CD4-positive, alpha-beta T cell (primary cell): ENCODE results near the gene FSHR. TPM values are rescaled to one million over a fixed set of nuclear protein-coding genes. Genes with fewer than 3 reads are reported as not detected.

ENCODE experiments used
- ATAC-seq: fragments of 200-7000 bp; cut with Tn5 transposase; one replicate; pipeline ENCODE4 v1.10.0; 2022; ENCODE audit warnings: mild to moderate bottlenecking; ENCODE audit not compliant: poor library complexity
- CTCF ChIA-PET: fragments of 350-600 bp; sonication (Branson Sonifier 250); formaldehyde crosslinking; loops from one replicate; lab custom pipeline; 2021; ENCODE audit warnings: antibody characterized with exemption, inconsistent platforms; lab: Charles Lee
- POLR2A ChIA-PET: fragments of 350-600 bp; sonication (Branson Sonifier 250); formaldehyde crosslinking; loops from one replicate; lab custom pipeline; 2021; ENCODE audit warnings: antibody characterized with exemption, inconsistent platforms; lab: Charles Lee
- DNase-seq, 14 experiments: peaks; one replicate each; pipeline ENCODE4 v3.0.0-alpha.2; 2013 to 2020; ENCODE audit warnings: mixed read lengths in 2 of 14
- H3K27ac ChIP-seq, 2 donors: one replicate each; pipeline versions ENCODE4 v1.5.1 to v1.7.0; 2013; ENCODE audit warnings: low read length in 2 of 2, low read depth in 1 of 2, mild to moderate bottlenecking in 1 of 2
- H3K27me3 ChIP-seq, 2 experiments: 1 replicate in 1 of 2; 2 replicates in 1 of 2; pipeline versions ENCODE4 v1.6.1 to v1.7.0; 2013; ENCODE audit warnings: low read length in 2 of 2, control low read depth in 1 of 2, mild to moderate bottlenecking in 1 of 2, moderate library complexity in 1 of 2; ENCODE audit not compliant: insufficient read depth in 2 of 2, control insufficient read depth in 1 of 2
- H3K36me3 ChIP-seq: one replicate; pipeline ENCODE4 v1.6.1; 2013; ENCODE audit warnings: low read length, control low read depth; ENCODE audit not compliant: insufficient read depth
- H3K4me1 ChIP-seq: one replicate; pipeline ENCODE4 v1.6.1; 2013; ENCODE audit warnings: low read length, control low read depth; ENCODE audit not compliant: insufficient read depth
- H3K4me3 ChIP-seq: one replicate; pipeline ENCODE4 v1.5.1; 2013; ENCODE audit warnings: mild to moderate bottlenecking, low read length, moderate library complexity
- H3K9me3 ChIP-seq, 2 experiments: 1 replicate in 1 of 2; 2 replicates in 1 of 2; pipeline versions ENCODE4 v1.6.1 to v1.7.0; 2013; ENCODE audit warnings: low read length in 2 of 2, mild to moderate bottlenecking in 2 of 2, control low read depth in 1 of 2, moderate library complexity in 1 of 2; ENCODE audit not compliant: control insufficient read depth in 1 of 2, insufficient read depth in 1 of 2
- H3K27ac Mint-ChIP-seq: one replicate; pipeline ENCODE4 v1.8.0; 2020; ENCODE audit warnings: mixed read lengths
- H3K27me3 Mint-ChIP-seq: one replicate; pipeline ENCODE4 v1.8.0; 2021; ENCODE audit warnings: mixed read lengths
- H3K36me3 Mint-ChIP-seq: one replicate; pipeline ENCODE4 v1.8.0; 2021; ENCODE audit warnings: low read depth, mixed read lengths
- H3K4me1 Mint-ChIP-seq: one replicate; pipeline ENCODE4 v1.8.0; 2021; ENCODE audit warnings: low read depth, mixed read lengths
- H3K4me3 Mint-ChIP-seq: one replicate; pipeline ENCODE4 v1.8.0; 2020; ENCODE audit warnings: mild to moderate bottlenecking, mixed read lengths
- H3K9me3 Mint-ChIP-seq: one replicate; pipeline ENCODE4 v1.8.0; 2020; ENCODE audit warnings: mixed read lengths
- intact Hi-C, 2 experiments: fragments of 100-400 bp; cut with DNase I in 1 of 2; cut with micrococcal nuclease in 1 of 2; formaldehyde crosslinking; loops; one replicate each; pipeline versions ENCODE4 v1.15.1 to v1.9.0; 2023 to 2025; cut with DNase I, micrococcal nuclease
- total RNA-seq, 174 experiments: library from RNA in 2 of 174; stranded (reverse) in 2 of 174; gene quantifications; one replicate each; pipeline ENCODE4 v1.2.3 and lab custom pipeline; 2021 to 2026
- TF ChIP-seq, protein P1 (sequence below): fragments of 200-600 bp; IDR thresholded peaks from one replicate; pipeline ENCODE4 v1.8.0; 2022; ENCODE audit warnings: antibody characterized with exemption, mild to moderate bottlenecking

FSHR gene
- total RNA-seq, 2 experiments from 2014 or later: not detected

GRCh38 chr2:49080681-49081080 lies 73.6 kb downstream of the FSHR start:
- H3K27me3 ChIP-seq: no peaks in the 10 kb centered on the region

GRCh38 chr2:49070716-49071115 lies 83.6 kb downstream of the FSHR start:
- H3K27ac ChIP-seq: no peak overlapping the region
- H3K4me3 ChIP-seq: no peak overlapping the region
- no peaks in the 10 kb centered on the region for H3K9me3 ChIP-seq
- Mint-ChIP-seq H3K36me3 (no peaks in the 10 kb centered on the region), H3K27ac (no peak overlapping the region), H3K27me3 (no peaks in the 10 kb centered on the region), H3K4me3 (no peak overlapping the region), H3K9me3 (peaks cover 11% of the 10 kb centered on the region), H3K4me1 (no peaks in the 10 kb centered on the region)
- H3K4me1 ChIP-seq: no peaks in the 10 kb centered on the region
- no peaks in the 10 kb centered on the region for H3K27me3 ChIP-seq
- H3K36me3 ChIP-seq: no peaks in the 10 kb centered on the region
- TF ChIP-seq, protein P1, sequence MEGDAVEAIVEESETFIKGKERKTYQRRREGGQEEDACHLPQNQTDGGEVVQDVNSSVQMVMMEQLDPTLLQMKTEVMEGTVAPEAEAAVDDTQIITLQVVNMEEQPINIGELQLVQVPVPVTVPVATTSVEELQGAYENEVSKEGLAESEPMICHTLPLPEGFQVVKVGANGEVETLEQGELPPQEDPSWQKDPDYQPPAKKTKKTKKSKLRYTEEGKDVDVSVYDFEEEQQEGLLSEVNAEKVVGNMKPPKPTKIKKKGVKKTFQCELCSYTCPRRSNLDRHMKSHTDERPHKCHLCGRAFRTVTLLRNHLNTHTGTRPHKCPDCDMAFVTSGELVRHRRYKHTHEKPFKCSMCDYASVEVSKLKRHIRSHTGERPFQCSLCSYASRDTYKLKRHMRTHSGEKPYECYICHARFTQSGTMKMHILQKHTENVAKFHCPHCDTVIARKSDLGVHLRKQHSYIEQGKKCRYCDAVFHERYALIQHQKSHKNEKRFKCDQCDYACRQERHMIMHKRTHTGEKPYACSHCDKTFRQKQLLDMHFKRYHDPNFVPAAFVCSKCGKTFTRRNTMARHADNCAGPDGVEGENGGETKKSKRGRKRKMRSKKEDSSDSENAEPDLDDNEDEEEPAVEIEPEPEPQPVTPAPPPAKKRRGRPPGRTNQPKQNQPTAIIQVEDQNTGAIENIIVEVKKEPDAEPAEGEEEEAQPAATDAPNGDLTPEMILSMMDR: no peak
- intact Hi-C loops: no loop called here
- CTCF ChIA-PET: no interaction called here
- no peak for DNase-seq
- POLR2A ChIA-PET: no interaction called here
- ATAC-seq: no peak

More at GRCh38 chr2:49080681-49081080, 73.6 kb downstream of the FSHR start:
- no peak for ATAC-seq
- peaks cover 7% of the 10 kb centered on the region for H3K9me3 Mint-ChIP-seq
- Histone ChIP-seq H3K4me3 (no peak overlapping the region), H3K36me3 (no peaks in the 10 kb centered on the region), H3K9me3 (peaks cover 4 to 7% of the 10 kb centered on the region in 2 experiments), H3K27ac (no peak overlapping the region), H3K4me1 (no peaks in the 10 kb centered on the region)
- no peak overlapping the region for H3K4me3 Mint-ChIP-seq
- TF ChIP-seq, protein P1: no peak
- H3K4me1 Mint-ChIP-seq: no peaks in the 10 kb centered on the region
- H3K36me3 Mint-ChIP-seq: no peaks in the 10 kb centered on the region
- intact Hi-C loops: no loop called here
- H3K27ac Mint-ChIP-seq: no peak overlapping the region
- no peak for DNase-seq
- no peaks in the 10 kb centered on the region for H3K27me3 Mint-ChIP-seq
- POLR2A ChIA-PET: no interaction called here
- CTCF ChIA-PET: no interaction called here

DNA sequence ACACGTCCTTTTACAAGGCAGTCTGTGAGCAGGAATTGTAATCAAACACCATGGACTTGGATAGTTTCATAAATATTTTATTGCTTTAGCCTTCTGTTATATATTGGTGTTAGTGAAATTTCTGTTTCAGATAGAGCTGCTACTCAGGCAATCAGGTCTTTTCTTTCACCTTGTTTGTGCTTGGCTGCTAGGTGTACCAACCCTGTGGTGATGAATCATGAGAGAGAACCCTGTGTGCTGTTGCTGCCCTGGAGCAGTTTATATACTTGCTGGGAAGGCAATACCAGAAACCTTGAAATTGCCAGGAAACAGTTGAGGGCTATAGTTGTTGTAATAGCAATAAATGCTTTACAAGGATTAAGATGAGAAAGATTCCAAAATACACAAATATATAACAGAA lies 84.5 kb downstream of the FSHR start:
- DNase-seq (no peak), ATAC-seq (no peak)
- Mint-ChIP-seq H3K4me1 (no peaks in the 10 kb centered on the region), H3K36me3 (no peaks in the 10 kb centered on the region), H3K27ac (no peak overlapping the region), H3K9me3 (peaks cover 10% of the 10 kb centered on the region), H3K27me3 (no peaks in the 10 kb centered on the region), H3K4me3 (no peak overlapping the region)
- ChIA-PET POLR2A (no interaction called here), CTCF (no interaction called here)
- intact Hi-C loops: no loop called here
- Histone ChIP-seq H3K9me3 (no peaks in the 10 kb centered on the region), H3K36me3 (no peaks in the 10 kb centered on the region), H3K4me3 (no peak overlapping the region), H3K27me3 (no peaks in the 10 kb centered on the region), H3K27ac (no peak overlapping the region), H3K4me1 (no peaks in the 10 kb centered on the region)
- TF ChIP-seq, protein P1: no peak
